ENCODE data around the gene MAP3K6.
A peak's percentile ranks its signal among the peaks of the same experiment; 100 is the strongest.

The MAP3K6 gene

GRCh38 chr1:27366411-27367159 is at the start of gene MAP3K6:
Gene MAP3K6, minus strand, starts transcription at chr1:27366961. Its CDS starts 364 bp downstream, at chr1:27366597.
- CTCF ChIA-PET = interaction anchor here (0.6 to 3.8 kb wide), 13 partner anchors 9 to 353 kb away, joined by 3 to 25 read pairs (median 3); partner anchors contain the start of gene CD164L2
- peak; percentile 73 for DNase-seq (ENCODE audit: extremely low spot score)
- TF ChIP-seq PKNOX1 (IDR thresholded peaks at IDR 0.05) = no peak
- peak; percentile 47; the same call in 1 of the 2 replicates for TF ChIP-seq ARNT (IDR thresholded peaks at IDR 0.05)
- TF ChIP-seq ELF4 (IDR thresholded peaks at IDR 0.05) = peak; percentile 31; the same call in 1 of the 2 replicates
- TF ChIP-seq L3MBTL2 (conservative IDR thresholded peaks at IDR 0.05) = peak; percentile 48
- no peak for TF ChIP-seq FOXA1 (IDR thresholded peaks at IDR 0.05)
- peak; percentile 39; the same call in 1 of the 2 replicates for TF ChIP-seq FOXM1 (IDR thresholded peaks at IDR 0.05; ENCODE audit: borderline replicate concordance)
- TF ChIP-seq HDGF (IDR thresholded peaks at IDR 0.05; ENCODE audit: borderline replicate concordance) = 0 out of 2 replicates have a peak, but pooled peaks have one; percentile 36
- POLR2A ChIA-PET = interaction anchor here (0.7 to 4.0 kb wide), 24 partner anchors 8 to 201 kb away, joined by 3 to 26 read pairs (median 5); partner anchors contain the start of genes CD164L2, FCN3 and SYTL1

- ChIA-PET CTCF (no interaction called here), POLR2A (no interaction called here)
- DNase-seq (ENCODE audit: extremely low spot score) = no peak
- TF ChIP-seq L3MBTL2 (conservative IDR thresholded peaks at IDR 0.05) (no peak), SP1 (IDR thresholded peaks at IDR 0.05) (no peak), SUZ12 (IDR thresholded peaks at IDR 0.05) (no peak), HDGF (IDR thresholded peaks at IDR 0.05; ENCODE audit: borderline replicate concordance) (no peak), FOXK2 (IDR thresholded peaks at IDR 0.05) (no peak), LEF1 (IDR thresholded peaks at IDR 0.05; ENCODE audit: borderline replicate concordance) (no peak), NFRKB (IDR thresholded peaks at IDR 0.05) (no peak), FOXM1 (IDR thresholded peaks at IDR 0.05; ENCODE audit: borderline replicate concordance) (no peak), PKNOX1 (IDR thresholded peaks at IDR 0.05) (no peak), FOXA1 (IDR thresholded peaks at IDR 0.05) (no peak), BHLHE40 (IDR thresholded peaks at IDR 0.05; ENCODE audit: borderline replicate concordance) (no peak), ZNF384 (IDR thresholded peaks at IDR 0.05) (no peak), ARNT (IDR thresholded peaks at IDR 0.05) (no peak), ELF4 (IDR thresholded peaks at IDR 0.05) (no peak), CTBP1 (IDR thresholded peaks at IDR 0.05; ENCODE audit: borderline replicate concordance) (no peak), TARDBP (IDR thresholded peaks at IDR 0.05) (no peak)
These were observed 47.3 kb upstream of the MAP3K6 start for GRCh38 chr1:27414091-27414490.

GRCh38 chr1:27413004-27413403 is 46.2 kb upstream of the MAP3K6 start:
- ChIA-PET CTCF (interaction anchor here (0.5 to 1.1 kb wide), 3 partner anchors 18 to 193 kb away, joined by 3 read pairs; no protein-coding TSS in a partner anchor), POLR2A (no interaction called here)
- no peak for DNase-seq (ENCODE audit: extremely low spot score)
- TF ChIP-seq FOXK2 (IDR thresholded peaks at IDR 0.05) = no peak
- no peak for TF ChIP-seq TARDBP (IDR thresholded peaks at IDR 0.05)
- TF ChIP-seq FOXM1 (IDR thresholded peaks at IDR 0.05; ENCODE audit: borderline replicate concordance) = no peak
- no peak for TF ChIP-seq NFRKB (IDR thresholded peaks at IDR 0.05)
- TF ChIP-seq ELF4 (IDR thresholded peaks at IDR 0.05) = no peak
- TF ChIP-seq SUZ12 (IDR thresholded peaks at IDR 0.05) = no peak
- no peak for TF ChIP-seq HDGF (IDR thresholded peaks at IDR 0.05; ENCODE audit: borderline replicate concordance)
- no peak for TF ChIP-seq ARNT (IDR thresholded peaks at IDR 0.05)
- TF ChIP-seq PKNOX1 (IDR thresholded peaks at IDR 0.05) = no peak
- TF ChIP-seq L3MBTL2 (conservative IDR thresholded peaks at IDR 0.05) = no peak
- TF ChIP-seq SP1 (IDR thresholded peaks at IDR 0.05) = no peak
- TF ChIP-seq BHLHE40 (IDR thresholded peaks at IDR 0.05; ENCODE audit: borderline replicate concordance) = no peak
- TF ChIP-seq FOXA1 (IDR thresholded peaks at IDR 0.05) = no peak
- TF ChIP-seq CTBP1 (IDR thresholded peaks at IDR 0.05; ENCODE audit: borderline replicate concordance) = no peak

GRCh38 chr1:27412502-27412901 is 45.7 kb upstream of the MAP3K6 start:
- ChIA-PET CTCF (no interaction called here), POLR2A (no interaction called here)
- TF ChIP-seq TARDBP (IDR thresholded peaks at IDR 0.05) = no peak
- TF ChIP-seq FOXA1 (IDR thresholded peaks at IDR 0.05) = no peak
- TF ChIP-seq SUZ12 (IDR thresholded peaks at IDR 0.05) = no peak
- TF ChIP-seq FOXM1 (IDR thresholded peaks at IDR 0.05; ENCODE audit: borderline replicate concordance) = no peak
- no peak for TF ChIP-seq HDGF (IDR thresholded peaks at IDR 0.05; ENCODE audit: borderline replicate concordance)
- no peak for TF ChIP-seq PKNOX1 (IDR thresholded peaks at IDR 0.05)
- TF ChIP-seq L3MBTL2 (conservative IDR thresholded peaks at IDR 0.05) = no peak
- no peak for TF ChIP-seq NFRKB (IDR thresholded peaks at IDR 0.05)
- TF ChIP-seq ZNF384 (IDR thresholded peaks at IDR 0.05) = no peak
- no peak for TF ChIP-seq LEF1 (IDR thresholded peaks at IDR 0.05; ENCODE audit: borderline replicate concordance)
- TF ChIP-seq BHLHE40 (IDR thresholded peaks at IDR 0.05; ENCODE audit: borderline replicate concordance) = no peak
- no peak for TF ChIP-seq ARNT (IDR thresholded peaks at IDR 0.05)

GRCh38 chr1:27410709-27411108 is 43.9 kb upstream of the MAP3K6 start:
- no peak for TF ChIP-seq ZNF384 (IDR thresholded peaks at IDR 0.05)
- TF ChIP-seq NFRKB (IDR thresholded peaks at IDR 0.05) = no peak
- TF ChIP-seq SP1 (IDR thresholded peaks at IDR 0.05) = no peak
- TF ChIP-seq LEF1 (IDR thresholded peaks at IDR 0.05; ENCODE audit: borderline replicate concordance) = no peak
- no peak for TF ChIP-seq PKNOX1 (IDR thresholded peaks at IDR 0.05)
- TF ChIP-seq FOXK2 (IDR thresholded peaks at IDR 0.05) = no peak
- no peak for TF ChIP-seq TARDBP (IDR thresholded peaks at IDR 0.05)
- TF ChIP-seq ARNT (IDR thresholded peaks at IDR 0.05) = no peak
- TF ChIP-seq ELF4 (IDR thresholded peaks at IDR 0.05) = no peak
- TF ChIP-seq HDGF (IDR thresholded peaks at IDR 0.05; ENCODE audit: borderline replicate concordance) = no peak
- DNase-seq (ENCODE audit: extremely low spot score) = no peak
- ChIA-PET POLR2A (interaction anchor here (1.2 kb wide), 1 partner anchor 80 kb away, joined by 5 read pairs; the partner anchor contains the start of gene WASF2), CTCF (no interaction called here)

More at GRCh38 chr1:27412502-27412901, 45.7 kb upstream of the MAP3K6 start:
- DNase-seq (ENCODE audit: extremely low spot score) = no peak
